Activated CD8-positive, alpha-beta memory T cell treated with anti-CD3 and anti-CD28 coated beads for 4 hours (primary cell): Measurements from ENCODE around the gene KMT5B.

Source experiments
- DNase-seq, 2 donors: peaks; one replicate each; pipeline ENCODE4 v3.0.0-alpha.2; 2020; ENCODE audit warnings: low read depth in 2 of 2

KMT5B gene

GRCh38 chr11:68118706-68119448 lies 94.2 kb downstream of the KMT5B start:
- DNase-seq, result no peak

DNA sequence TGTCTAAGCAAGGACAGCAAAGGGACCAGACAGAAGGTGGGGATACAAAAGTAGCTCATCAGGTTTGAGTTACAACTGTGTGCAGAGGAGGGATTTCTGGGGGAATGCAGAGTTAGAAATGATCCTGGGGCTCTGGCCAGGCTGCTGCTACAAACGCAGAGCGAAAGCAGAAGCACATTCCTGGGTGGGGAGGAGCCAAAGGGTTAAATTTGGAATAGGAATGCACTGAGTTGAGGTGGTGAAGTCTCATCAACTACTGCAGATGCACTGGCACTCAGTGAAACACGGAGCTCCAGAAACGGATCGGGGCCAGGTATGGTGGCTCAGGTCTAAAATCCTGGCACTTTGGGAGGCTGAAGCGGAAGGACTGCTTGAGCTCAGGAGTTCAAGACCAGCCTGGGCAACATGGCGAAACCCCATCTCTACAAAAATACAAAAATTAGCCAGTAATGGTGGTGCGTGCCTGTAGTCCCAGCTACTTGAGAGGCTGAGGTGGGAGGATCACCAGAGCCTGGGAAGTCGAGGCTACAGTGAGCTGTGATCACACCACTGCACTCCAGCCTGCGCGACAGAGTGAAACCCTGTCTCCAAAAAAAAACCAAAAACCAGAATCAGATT lies 95.1 kb downstream of the KMT5B start:
- no peak for DNase-seq

DNA sequence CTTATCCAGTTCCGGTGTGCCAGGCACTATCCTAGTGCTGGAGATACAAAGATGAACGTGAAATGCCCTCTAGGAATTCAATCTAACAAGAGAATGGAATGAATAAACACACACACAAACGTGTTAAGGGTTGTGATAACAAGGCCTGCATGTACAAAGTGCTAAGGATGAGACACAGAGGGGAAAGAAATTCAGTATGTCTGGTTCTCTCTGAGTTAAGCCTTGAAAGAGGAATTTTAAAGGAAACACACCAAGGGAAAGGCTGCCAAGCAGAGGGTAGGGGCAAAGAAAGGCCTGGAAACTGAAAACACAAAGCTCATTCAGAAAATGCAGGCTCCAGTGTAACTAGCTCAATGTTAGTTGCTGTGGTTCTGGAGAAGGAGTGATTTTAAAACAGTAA lies 96.1 kb downstream of the KMT5B start:
- no peak for DNase-seq

- no peak for DNase-seq
These were observed 97.0 kb downstream of the KMT5B start for GRCh38 chr11:68116126-68116525.

DNA sequence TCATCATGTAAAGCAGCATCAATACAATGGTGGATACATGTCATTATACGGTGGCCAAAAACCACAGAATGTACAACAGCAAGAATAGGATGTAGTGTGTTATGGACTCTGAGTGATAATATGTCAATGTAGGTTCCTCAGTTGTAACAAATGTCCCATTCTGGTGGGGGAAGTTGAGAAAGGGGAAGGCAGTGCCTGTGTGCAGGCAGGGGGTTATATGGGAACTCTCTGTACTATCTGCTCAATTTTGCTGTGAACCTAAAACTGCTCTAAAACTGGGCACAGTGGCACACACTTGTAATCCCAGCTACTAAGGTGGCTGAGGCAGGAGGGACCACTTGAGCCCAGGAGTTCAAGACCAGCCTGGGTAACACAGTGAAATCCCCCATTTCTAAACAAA lies 97.8 kb downstream of the KMT5B start:
- DNase-seq, result no peak

GRCh38 chr11:68113986-68114385 lies 99.1 kb downstream of the KMT5B start:
- DNase-seq, result no peak

DNA sequence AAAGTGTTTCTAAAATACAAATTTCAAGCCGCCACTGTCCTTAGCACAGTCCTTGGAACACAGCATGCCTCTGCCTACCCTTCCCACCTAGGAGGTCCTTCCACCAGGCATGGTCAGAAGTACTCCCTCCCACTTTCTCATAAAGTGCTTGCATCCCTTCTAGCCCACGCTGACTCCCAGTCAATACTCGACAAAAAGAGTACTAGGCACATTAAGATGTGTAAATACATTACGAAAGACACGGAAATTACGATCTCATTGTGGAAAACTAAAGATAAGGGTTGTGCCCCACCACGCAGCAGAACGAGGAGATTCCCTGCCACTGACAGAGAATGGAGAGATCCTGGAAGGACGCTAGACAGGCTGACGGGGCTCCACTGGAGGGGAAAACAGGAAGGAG lies 105.4 kb downstream of the KMT5B start:
- DNase-seq, result no peak

DNA sequence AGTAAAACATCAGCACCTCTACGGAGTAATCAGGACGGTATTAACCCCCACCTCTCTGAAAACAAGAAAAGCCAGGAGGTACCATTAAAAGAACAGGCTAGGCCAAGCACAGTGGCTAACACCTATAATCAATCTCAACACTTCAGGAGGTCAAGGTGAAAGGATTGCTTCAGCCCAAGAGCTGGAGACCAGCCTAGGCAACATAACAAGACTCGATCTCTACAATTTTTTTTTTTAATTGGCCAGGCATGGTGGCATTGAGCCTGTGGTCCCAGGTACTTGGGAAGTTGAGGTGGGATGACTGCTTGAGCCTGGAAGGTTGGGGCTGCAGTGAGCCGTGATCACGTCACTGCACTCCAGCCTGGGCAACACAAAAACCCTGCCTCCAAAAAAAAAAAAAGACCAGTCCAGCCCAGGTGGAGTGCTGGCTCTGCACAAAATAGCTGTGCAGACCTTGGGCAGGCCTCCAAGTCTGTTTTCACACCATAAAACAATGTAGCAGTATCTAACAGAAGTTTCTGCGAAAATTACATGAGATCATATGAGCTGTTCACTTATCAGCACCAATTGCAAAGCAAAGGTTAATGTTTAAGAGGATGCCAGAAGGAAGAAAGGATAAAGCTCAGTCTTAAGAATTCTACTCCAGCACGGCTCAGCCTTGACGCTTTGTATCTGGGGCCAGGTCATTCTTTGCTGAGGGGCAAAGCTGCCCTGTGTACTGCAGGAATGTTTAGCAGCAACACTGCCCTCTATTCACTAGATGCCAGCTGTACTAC lies 106.7 kb downstream of the KMT5B start:
- no peak for DNase-seq
